Panc1 (cell line): Measurements from ENCODE around the gene TNFRSF25. TPM values are rescaled to one million over a fixed set of nuclear protein-coding genes. Genes with fewer than 3 reads are reported as not detected.

Source experiments
- ATAC-seq: fragments of 200-7000 bp; cut with Tn5 transposase; 2 replicates; pipeline ENCODE4 v1.9.1; 2020; ENCODE audit warnings: mild to moderate bottlenecking, moderate library complexity
- BruUV-seq: library from RNA; stranded (reverse); fragments of 400-500 nt; replicated peaks from 2 replicates; lab custom pipeline; 2021; lab: Mats Ljungman, UMichigan
- CTCF ChIA-PET: fragments of 300-600 bp; sonication (Branson Sonifier 250); formaldehyde crosslinking; loops from one replicate; lab custom pipeline; 2022; ENCODE audit warnings: antibody characterized with exemption; lab: Charles Lee
- POLR2A ChIA-PET: fragments of 300-600 bp; sonication (Branson Sonifier 250); formaldehyde crosslinking; loops from one replicate; lab custom pipeline; 2022; ENCODE audit warnings: antibody characterized with exemption; lab: Charles Lee
- DNase-seq: peaks from one replicate; pipeline ENCODE4 v3.0.0-alpha.2; 2010; ENCODE audit warnings: low read depth, low spot score
- H3K27ac ChIP-seq: 2 replicates; pipeline ENCODE4 v1.5.1; 2011; ENCODE audit warnings: mild to moderate bottlenecking, low read length, inconsistent platforms
- H3K27me3 ChIP-seq: fragments of 200-500 bp; sonication (Bioruptor generic); 2 replicates; pipeline ENCODE4 v1.6.0; 2014; ENCODE audit warnings: low read length, inconsistent platforms; ENCODE audit not compliant: control insufficient read depth, insufficient read depth
- H3K36me3 ChIP-seq: fragments of 200-500 bp; sonication (Bioruptor generic); 2 replicates; pipeline ENCODE4 v1.5.1; 2014; ENCODE audit warnings: inconsistent platforms, mild to moderate bottlenecking, low read length, moderate library complexity; ENCODE audit not compliant: control insufficient read depth, insufficient read depth
- H3K4me1 ChIP-seq: 2 replicates; pipeline ENCODE4 v1.5.1; 2011; ENCODE audit warnings: inconsistent platforms, mild to moderate bottlenecking, low read length, moderate library complexity; ENCODE audit not compliant: control insufficient read depth, insufficient read depth
- H3K4me3 ChIP-seq, 2 experiments: 2 replicates each; pipeline ENCODE4 v1.5.1; 2011 to 2012; ENCODE audit warnings: low read depth in 2 of 2, low read length in 2 of 2, mild to moderate bottlenecking in 2 of 2, inconsistent platforms in 1 of 2, moderate library complexity in 1 of 2
- H3K9me3 ChIP-seq: fragments of 200-500 bp; sonication (Bioruptor generic); 2 replicates; pipeline ENCODE4 v1.5.1; 2014; ENCODE audit warnings: low read depth, mild to moderate bottlenecking, inconsistent platforms, low read length, moderate library complexity; ENCODE audit not compliant: control insufficient read depth, insufficient read depth
- POLR2AphosphoS5 ChIP-seq: IDR thresholded peaks from 2 replicates; pipeline ENCODE4 v1.6.1; 2012; ENCODE audit warnings: mild to moderate bottlenecking, low read depth, low read length, moderate library complexity
- SIN3A ChIP-seq: IDR thresholded peaks from 2 replicates; pipeline ENCODE4 v1.6.1; 2012; ENCODE audit warnings: low read depth, mild to moderate bottlenecking, low read length, moderate library complexity, borderline replicate concordance; ENCODE audit not compliant: insufficient read depth
- TCF7L2 ChIP-seq: IDR thresholded peaks from 2 replicates; pipeline ENCODE4 v1.6.1; 2011; ENCODE audit warnings: mild to moderate bottlenecking, low read depth, low read length, inconsistent platforms
- in situ Hi-C: cut with HindIII; loops from 2 replicates; pipeline ENCODE4 v1.10.0; 2016; ENCODE audit warnings: low sequenced_read_pairs, low pct_unique_long_range_greater_than_20kb
- intact Hi-C: fragments of 100-400 bp; cut with micrococcal nuclease; formaldehyde crosslinking; loops from one replicate; pipeline ENCODE4 v1.10.0; 2022; ENCODE audit not compliant: unreplicated experiment
- total RNA-seq: library from RNA; stranded (reverse); gene quantifications from one replicate; pipeline ENCODE4 v1.2.1, GENCODE V29; 2021; ENCODE audit not compliant: unreplicated experiment
- TF ChIP-seq, protein P1 (sequence below), 2 experiments: IDR thresholded peaks; 2 replicates each; pipeline ENCODE4 v1.6.1; 2011 to 2012; ENCODE audit warnings: low read depth in 2 of 2, control low read depth in 1 of 2, low read length in 1 of 2, mild to moderate bottlenecking in 1 of 2, moderate library complexity in 1 of 2; ENCODE audit not compliant: insufficient read depth in 1 of 2
- TF ChIP-seq, protein P2 (sequence below): fragments of 450-650 bp; IDR thresholded peaks from 2 replicates; pipeline ENCODE4 v1.5.1; 2017; ENCODE audit warnings: mild to moderate bottlenecking

The TNFRSF25 gene
- total RNA-seq, 1 experiment from 2014 or later: 7.0 TPM

DNA sequence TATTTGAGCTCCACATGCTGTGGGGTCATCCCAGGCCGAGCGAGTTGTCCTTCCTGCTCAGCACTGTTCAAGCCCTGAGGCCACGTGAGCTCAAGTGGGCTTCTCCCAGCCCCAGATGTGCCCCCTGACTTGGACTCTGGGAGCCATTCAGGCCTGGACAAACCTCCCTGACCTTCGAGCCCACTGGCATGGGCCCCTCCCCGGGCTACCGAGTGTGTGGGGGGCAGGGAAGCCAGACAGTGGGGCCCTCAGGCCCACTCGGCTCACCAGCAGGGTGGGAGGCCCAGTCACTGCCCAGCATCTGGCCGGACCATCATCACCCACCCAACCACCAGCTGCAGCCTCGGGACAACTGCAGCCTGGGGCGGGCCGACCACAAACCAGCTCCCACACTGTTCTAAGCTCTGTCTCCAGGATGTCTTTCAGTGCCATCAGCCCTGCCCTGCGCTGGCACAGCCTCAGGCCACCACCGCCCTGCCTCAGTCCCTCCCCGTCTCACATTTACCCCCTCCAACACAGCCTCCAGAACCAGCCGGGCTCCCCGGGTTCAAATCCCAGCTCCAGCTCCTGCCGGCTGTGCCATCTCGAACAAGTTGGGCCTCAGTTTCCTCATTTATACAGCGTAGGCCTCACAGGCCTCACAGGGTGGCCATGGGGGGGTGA, 46.4 kb upstream of the TNFRSF25 start:
- TF ChIP-seq SIN3A (no peak), POLR2AphosphoS5 (no peak), TCF7L2 (no peak)
- TF ChIP-seq, protein P1, sequence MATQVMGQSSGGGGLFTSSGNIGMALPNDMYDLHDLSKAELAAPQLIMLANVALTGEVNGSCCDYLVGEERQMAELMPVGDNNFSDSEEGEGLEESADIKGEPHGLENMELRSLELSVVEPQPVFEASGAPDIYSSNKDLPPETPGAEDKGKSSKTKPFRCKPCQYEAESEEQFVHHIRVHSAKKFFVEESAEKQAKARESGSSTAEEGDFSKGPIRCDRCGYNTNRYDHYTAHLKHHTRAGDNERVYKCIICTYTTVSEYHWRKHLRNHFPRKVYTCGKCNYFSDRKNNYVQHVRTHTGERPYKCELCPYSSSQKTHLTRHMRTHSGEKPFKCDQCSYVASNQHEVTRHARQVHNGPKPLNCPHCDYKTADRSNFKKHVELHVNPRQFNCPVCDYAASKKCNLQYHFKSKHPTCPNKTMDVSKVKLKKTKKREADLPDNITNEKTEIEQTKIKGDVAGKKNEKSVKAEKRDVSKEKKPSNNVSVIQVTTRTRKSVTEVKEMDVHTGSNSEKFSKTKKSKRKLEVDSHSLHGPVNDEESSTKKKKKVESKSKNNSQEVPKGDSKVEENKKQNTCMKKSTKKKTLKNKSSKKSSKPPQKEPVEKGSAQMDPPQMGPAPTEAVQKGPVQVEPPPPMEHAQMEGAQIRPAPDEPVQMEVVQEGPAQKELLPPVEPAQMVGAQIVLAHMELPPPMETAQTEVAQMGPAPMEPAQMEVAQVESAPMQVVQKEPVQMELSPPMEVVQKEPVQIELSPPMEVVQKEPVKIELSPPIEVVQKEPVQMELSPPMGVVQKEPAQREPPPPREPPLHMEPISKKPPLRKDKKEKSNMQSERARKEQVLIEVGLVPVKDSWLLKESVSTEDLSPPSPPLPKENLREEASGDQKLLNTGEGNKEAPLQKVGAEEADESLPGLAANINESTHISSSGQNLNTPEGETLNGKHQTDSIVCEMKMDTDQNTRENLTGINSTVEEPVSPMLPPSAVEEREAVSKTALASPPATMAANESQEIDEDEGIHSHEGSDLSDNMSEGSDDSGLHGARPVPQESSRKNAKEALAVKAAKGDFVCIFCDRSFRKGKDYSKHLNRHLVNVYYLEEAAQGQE (IDR thresholded peaks at IDR 0.05; ENCODE audit: insufficient read depth in 1 of 2, low read depth in 2 of 2, low read length in 1 of 2): no peak
- TF ChIP-seq, protein P2, sequence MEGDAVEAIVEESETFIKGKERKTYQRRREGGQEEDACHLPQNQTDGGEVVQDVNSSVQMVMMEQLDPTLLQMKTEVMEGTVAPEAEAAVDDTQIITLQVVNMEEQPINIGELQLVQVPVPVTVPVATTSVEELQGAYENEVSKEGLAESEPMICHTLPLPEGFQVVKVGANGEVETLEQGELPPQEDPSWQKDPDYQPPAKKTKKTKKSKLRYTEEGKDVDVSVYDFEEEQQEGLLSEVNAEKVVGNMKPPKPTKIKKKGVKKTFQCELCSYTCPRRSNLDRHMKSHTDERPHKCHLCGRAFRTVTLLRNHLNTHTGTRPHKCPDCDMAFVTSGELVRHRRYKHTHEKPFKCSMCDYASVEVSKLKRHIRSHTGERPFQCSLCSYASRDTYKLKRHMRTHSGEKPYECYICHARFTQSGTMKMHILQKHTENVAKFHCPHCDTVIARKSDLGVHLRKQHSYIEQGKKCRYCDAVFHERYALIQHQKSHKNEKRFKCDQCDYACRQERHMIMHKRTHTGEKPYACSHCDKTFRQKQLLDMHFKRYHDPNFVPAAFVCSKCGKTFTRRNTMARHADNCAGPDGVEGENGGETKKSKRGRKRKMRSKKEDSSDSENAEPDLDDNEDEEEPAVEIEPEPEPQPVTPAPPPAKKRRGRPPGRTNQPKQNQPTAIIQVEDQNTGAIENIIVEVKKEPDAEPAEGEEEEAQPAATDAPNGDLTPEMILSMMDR: no peak
- in situ Hi-C loops (no loop called here), intact Hi-C loops (no loop called here)
- H3K36me3 ChIP-seq: no peaks in the 10 kb centered on the region
- peaks cover 2% of the 10 kb centered on the region for H3K4me1 ChIP-seq
- no peak overlapping the region for H3K4me3 ChIP-seq
- ChIA-PET CTCF (no interaction called here), POLR2A (no interaction called here)
- no TSS peak for BruUV-seq
- H3K9me3 ChIP-seq: no peaks in the 10 kb centered on the region
- no peaks in the 10 kb centered on the region for H3K27me3 ChIP-seq
- ATAC-seq: no peak
- no peak for DNase-seq
- H3K27ac ChIP-seq: no peak overlapping the region

- ATAC-seq: no peak
- DNase-seq: no peak
- BruUV-seq: no TSS peak
- POLR2A ChIA-PET: no interaction called here
- no peaks in the 10 kb centered on the region; the same call in 1 of the 2 replicates for H3K4me1 ChIP-seq
- TF ChIP-seq, protein P1 (IDR thresholded peaks at IDR 0.05; ENCODE audit: insufficient read depth in 1 of 2, low read depth in 2 of 2, low read length in 1 of 2): no peak
- TF ChIP-seq SIN3A: no peak
- TF ChIP-seq, protein P2: no peak
- no peak for TF ChIP-seq TCF7L2
- TF ChIP-seq POLR2AphosphoS5: no peak
- no peak overlapping the region for H3K27ac ChIP-seq
- in situ Hi-C loops: no loop called here
- H3K27me3 ChIP-seq: no peaks in the 10 kb centered on the region
- no peak overlapping the region for H3K4me3 ChIP-seq
- H3K9me3 ChIP-seq: no peaks in the 10 kb centered on the region
- intact Hi-C loops: no loop called here
- no peaks in the 10 kb centered on the region for H3K36me3 ChIP-seq
- CTCF ChIA-PET: no interaction called here
Observed at GRCh38 chr1:6511561-6512244, 45.7 kb upstream of the TNFRSF25 start.
